Anterior cingulate cortex (tissue), 58 donors: ENCODE measurements around the gene TMPRSS7.
A peak's percentile ranks its signal among the peaks of the same experiment; 100 is the strongest.
"Not testable (repeated sequence)": the region's sequence is repeated elsewhere in the genome, so short reads cannot be mapped to it uniquely, and the experiment has no call there.

Experiments used
- DNase-seq, 58 donors: peaks; one replicate each; lab custom pipeline; 2025; lab: John Stamatoyannopoulos, UW

Gene TMPRSS7

DNA sequence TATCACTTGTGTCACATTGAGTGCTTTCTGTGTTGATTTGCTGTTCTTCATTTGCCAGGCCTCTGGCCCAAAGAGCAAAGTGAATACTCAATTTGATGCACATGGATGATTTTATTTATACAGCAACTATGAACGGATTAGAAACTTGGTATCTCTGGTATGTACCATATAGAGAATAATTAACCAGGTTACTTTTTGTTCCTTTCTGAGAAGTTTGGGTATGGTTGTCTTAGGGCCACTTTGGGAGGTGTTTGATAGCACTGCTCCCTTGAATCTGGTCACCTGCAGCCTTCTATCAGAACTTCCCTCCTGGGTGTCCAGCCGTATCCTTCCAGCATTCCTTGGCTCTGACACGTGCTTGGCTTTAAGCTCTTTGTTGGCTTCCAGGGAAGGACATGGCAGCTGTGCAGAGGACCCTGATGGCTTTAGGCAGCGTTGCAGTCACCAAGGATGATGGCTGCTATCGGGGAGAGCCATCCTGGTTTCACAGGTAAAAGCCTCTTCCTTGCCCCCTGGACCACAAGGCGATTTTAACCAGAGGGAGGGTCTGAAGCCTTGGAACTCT lies 23.1 kb upstream of the TMPRSS7 start:
- no peak for DNase-seq

DNA sequence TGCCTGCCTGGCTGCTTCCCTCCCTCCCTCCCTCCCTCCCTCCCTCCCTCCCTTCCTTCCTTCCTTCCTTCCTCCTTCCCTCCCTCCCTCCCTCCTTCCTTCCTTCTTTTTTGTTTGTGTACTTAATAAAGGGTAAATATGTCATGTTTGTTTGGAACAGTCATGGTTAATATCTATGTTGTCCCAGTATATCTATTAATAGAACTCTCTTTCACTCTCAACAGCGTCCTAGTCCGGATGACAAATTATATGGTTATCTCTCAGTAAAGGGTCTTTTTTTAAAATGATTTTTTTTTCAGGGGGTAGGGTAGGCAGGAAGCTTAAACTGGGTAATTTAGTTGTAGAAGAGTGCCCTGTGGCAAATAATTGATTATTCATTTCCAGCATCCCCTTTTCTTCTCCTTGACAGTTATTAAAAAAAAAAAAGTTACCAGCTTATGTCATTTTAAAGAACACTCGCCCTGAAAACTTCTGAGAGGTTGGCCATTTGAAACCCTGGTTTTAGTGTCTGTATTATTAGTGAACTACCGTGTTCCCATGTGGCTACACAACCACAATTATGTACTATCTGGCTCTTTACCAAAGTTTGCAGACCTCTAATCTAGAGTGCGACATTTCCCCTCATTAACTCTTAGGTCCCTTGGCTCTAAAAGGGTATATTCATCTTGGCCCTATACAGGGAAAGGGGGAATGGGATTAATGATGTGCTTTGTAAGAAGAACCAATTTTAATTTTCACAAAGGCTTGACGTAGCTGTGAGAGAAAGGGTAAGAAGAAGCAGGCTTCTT lies 22.1 kb upstream of the TMPRSS7 start:
- no peak for DNase-seq

DNA sequence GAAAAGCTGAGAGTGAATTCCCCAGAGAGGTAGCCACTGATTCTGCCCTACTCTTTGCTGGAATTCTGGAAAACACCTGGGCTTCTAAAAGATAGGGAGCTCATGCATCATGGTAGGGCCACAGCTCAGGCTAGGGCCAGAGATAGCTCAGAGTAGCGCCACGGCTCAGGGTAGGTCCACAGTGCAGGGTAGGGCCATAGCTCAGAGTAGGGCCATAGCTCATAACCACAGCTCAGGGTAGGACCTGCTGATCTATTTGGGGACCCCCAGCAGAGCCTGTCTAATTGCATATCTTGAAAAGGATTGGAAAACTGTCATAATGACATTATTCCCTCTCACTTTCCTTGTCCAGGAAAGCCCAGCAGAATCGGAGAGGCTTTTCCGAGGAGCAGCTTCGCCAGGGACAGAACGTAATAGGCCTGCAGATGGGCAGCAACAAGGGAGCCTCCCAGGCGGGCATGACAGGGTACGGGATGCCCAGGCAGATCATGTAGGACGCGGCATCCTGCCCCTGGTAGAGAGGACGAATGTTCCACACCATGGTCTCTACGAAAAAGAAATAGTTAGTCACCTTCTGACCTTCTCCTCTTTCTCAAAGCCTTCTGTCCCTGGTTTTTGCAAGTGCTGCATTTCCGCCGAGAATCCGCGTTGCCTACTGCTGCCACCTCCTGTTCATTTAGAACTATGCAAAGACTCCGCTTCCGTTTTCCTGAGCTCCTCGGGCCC lies 21.3 kb upstream of the TMPRSS7 start:
- peak in 48 of 58 donors; percentile 14 to 75 (median 42) for DNase-seq

GRCh38 chr3:112013784-112014143 lies 20.8 kb upstream of the TMPRSS7 start:
- DNase-seq, result no peak

DNA sequence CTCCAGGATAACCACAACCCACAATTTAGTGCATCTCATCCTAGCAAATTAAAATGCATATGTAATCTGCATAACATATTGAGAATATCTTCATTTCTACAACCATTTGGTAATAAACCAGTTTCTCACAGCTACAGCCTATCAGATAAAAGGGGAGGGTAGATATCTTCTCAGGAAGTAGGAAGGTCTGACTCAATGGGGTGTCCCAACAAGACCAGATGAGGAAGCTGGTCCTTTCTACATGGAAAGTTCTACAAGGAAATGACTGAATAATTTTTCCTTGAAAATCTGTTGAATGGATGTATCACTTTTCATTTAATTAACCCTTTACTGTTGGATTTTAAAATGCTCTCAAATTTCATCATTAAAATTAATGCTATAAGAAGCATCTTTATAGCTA lies 17.4 kb upstream of the TMPRSS7 start:
- DNase-seq, result no peak

- DNase-seq, result no peak
Measured at GRCh38 chr3:112018712-112019111, 15.8 kb upstream of the TMPRSS7 start.

DNA sequence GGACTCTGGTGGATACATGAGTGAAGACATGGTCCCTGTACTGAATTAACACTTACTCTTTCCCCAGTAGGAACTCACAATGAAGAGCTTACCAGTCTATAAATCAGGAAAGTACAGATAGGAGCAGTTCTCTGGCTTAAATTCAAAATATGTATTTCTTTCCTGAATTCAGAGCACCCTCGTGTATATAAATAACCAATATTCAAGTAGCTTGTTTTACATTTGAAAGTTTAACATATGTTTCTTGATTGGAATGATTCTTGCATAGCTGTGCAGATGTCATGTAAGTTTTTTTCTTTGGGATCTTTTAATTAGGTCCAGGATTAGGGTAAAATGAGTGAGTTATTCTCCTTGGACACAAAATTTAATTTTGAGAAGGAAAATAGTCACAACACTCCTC lies 14.8 kb upstream of the TMPRSS7 start:
- DNase-seq, result no peak

GRCh38 chr3:112020674-112021085 lies 13.9 kb upstream of the TMPRSS7 start:
- no peak for DNase-seq

DNA sequence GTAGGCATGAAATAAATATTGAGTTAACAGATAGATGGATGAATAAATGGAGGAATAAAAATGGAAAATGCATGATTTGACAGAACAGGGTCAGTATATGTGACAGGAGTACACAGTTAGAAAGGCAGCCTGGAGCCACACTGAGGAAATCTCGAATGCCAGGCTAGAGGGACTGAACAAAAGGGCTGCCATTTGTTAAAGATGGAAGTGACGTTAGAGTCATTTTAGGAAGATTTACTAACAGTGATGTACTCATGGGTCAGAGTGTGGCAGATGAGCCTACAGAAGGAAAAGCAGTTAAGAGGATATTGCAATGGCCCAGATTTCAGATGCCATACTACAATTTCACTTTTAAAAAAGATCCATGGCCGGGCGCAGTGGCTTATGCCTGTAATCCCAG lies 7.4 kb upstream of the TMPRSS7 start:
- DNase-seq, result no peak

GRCh38 chr3:112027826-112028225 lies 6.7 kb upstream of the TMPRSS7 start:
- DNase-seq, result no peak

- DNase-seq, result no peak
Measured at GRCh38 chr3:112030901-112031300, 3.6 kb upstream of the TMPRSS7 start.

- no peak for DNase-seq
Measured at GRCh38 chr3:112032098-112032731, 2.3 kb upstream of the TMPRSS7 start.

- DNase-seq, result no peak
Measured at GRCh38 chr3:112035241-112035640, 705 bp downstream of the TMPRSS7 start.

DNA sequence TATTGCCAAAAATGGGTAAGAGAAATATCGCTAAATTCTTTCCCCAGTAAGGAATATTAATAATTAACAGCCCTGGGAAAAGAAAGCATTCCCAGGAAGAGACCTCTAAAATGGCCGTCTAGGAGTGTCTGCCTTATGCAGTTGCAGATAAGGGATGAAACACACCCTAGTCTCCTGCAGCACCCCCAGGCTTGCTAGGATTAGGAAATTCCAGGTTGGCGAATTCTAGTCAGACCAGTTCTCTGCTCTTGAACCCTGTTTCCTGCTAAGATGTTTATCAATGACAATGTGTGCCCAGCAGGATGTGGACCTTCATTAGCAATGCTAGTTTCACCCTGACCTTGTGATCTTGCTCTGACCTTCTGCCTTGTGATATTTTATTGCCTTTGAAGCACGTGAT lies 2.7 kb downstream of the TMPRSS7 start:
- DNase-seq, result not testable (repeated sequence)

- DNase-seq, result peak in 11 of 58 donors; percentile 1 to 29 (median 5)
Measured at GRCh38 chr3:112038863-112039262, 4.3 kb downstream of the TMPRSS7 start.

- no peak for DNase-seq
Measured at GRCh38 chr3:112041321-112041720, 6.8 kb downstream of the TMPRSS7 start.

DNA sequence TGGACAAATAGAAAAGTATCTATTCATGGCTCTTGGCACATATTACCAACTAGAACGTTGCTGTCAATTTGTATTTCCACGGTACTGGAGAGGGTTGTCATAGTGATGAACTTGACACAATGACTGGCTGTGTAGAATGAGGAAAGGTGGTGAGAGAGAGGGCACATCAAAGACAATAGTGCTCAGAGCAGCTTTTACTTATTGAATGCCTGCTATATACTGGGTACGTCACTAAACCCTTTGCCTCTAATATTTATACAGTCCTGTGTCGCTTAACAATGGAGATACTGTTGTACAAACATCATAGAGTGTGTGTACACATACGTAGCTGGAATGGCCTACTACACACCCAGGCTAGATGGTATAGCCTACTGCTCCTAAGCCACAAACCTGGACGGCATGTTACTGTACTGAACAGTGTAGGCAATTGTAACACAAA lies 8.3 kb downstream of the TMPRSS7 start:
- no peak for DNase-seq

DNA sequence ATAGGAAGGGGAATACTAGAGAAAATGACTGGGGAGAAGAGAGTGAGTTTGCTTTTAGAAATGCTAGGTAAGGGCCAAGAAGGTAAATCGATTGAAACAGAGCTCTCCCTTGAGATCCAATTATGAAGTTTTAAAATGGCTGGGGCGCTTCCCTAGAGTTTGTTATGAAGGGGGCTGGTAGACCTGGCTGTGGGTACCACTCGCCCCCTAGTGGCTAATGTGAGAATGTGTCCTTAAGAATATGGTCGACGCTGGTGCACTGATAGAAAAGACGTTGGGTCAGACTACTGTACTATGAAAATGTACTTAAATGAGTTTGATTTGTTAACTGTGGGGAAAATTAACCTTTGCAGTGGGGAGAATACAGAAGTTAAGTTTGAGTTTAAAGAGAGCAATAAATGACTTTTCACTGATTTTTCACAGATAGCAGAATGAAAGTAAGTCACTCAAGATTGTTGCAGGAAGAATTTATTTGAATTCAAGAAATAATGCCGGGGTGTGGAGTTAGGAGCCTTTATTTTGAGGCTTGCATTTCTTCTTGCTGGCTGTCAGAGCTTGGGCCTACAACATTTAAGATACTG lies 9.2 kb downstream of the TMPRSS7 start:
- peak in 36 of 58 donors; percentile 0 to 68 (median 13) for DNase-seq

DNA sequence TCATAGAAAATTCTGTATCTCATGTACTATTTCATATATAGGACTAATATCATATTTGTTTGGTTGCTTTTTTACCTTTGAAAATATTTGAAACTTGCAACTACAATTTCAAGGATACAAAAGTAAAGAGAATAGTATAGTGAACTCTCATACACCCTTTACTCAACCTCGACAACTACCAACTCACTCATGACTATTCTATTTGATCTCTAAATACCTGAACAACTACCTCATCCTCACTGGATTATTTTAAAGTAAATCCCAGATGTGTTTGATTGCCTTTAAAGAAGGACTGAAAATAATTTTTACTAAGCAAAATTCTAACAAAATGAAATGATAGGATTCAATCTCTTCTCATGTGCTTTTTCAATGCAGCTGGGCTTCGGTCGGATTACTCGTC lies 12.1 kb downstream of the TMPRSS7 start:
- DNase-seq, result no peak

- no peak for DNase-seq
Measured at GRCh38 chr3:112047264-112047663, 12.7 kb downstream of the TMPRSS7 start.

- no peak for DNase-seq
Measured at GRCh38 chr3:112048911-112049310, 14.4 kb downstream of the TMPRSS7 start.
